ENCODE measurements around the gene CXXC4.

The CXXC4 gene

GRCh38 chr4:104494822-104495559 lies at the start of gene CXXC4:
TSS of gene CXXC4 (minus strand) at chr4:104494894. CDS start at chr4:104491802, 3,092 bp downstream.
- Histone ChIP-seq H3K36me3 (ENCODE audit: control insufficient read depth in 2 of 2, insufficient read depth in 2 of 2, low read length in 2 of 2) (no peaks in the 10 kb centered on the region), H3K4me1 (ENCODE audit: control insufficient read depth, insufficient read depth, low read length) (peaks cover 3% of the 10 kb centered on the region), H3K9ac (ENCODE audit: low read length in 2 of 2) (peak within 1 kb of the TSS; percentile 76 to 91), H3K4me3 (ENCODE audit: low read length in 2 of 2) (peak within 1 kb of the TSS; percentile 77 to 90), H3K9me3 (ENCODE audit: control insufficient read depth in 2 of 2, low read length in 2 of 2) (no peaks in the 10 kb centered on the region), H3K27me3 (ENCODE audit: control insufficient read depth in 1 of 2, insufficient read depth in 2 of 2, low read length in 2 of 2) (no peaks in the 10 kb centered on the region), H3K27ac (ENCODE audit: low read length) (peak within 1 kb of the TSS; percentile 53)

- no peak overlapping the region for H3K9ac ChIP-seq (ENCODE audit: low read length in 2 of 2)
- no peaks in the 10 kb centered on the region for H3K36me3 ChIP-seq (ENCODE audit: control insufficient read depth in 2 of 2, insufficient read depth in 2 of 2, low read length in 2 of 2)
- no peak overlapping the region for H3K27ac ChIP-seq (ENCODE audit: low read length)
- H3K9me3 ChIP-seq (ENCODE audit: control insufficient read depth in 2 of 2, low read length in 2 of 2) = no peaks in the 10 kb centered on the region
- H3K27me3 ChIP-seq (ENCODE audit: control insufficient read depth in 1 of 2, insufficient read depth in 2 of 2, low read length in 2 of 2) = no peaks in the 10 kb centered on the region
- no peaks in the 10 kb centered on the region for H3K4me1 ChIP-seq (ENCODE audit: control insufficient read depth, insufficient read depth, low read length)
- no peak overlapping the region for H3K4me3 ChIP-seq (ENCODE audit: low read length in 2 of 2)
These were observed 38.5 kb upstream of the CXXC4 start for GRCh38 chr4:104533156-104533555.

GRCh38 chr4:104532677-104533076 lies 38.0 kb upstream of the CXXC4 start:
- Histone ChIP-seq H3K36me3 (ENCODE audit: control insufficient read depth in 2 of 2, insufficient read depth in 2 of 2, low read length in 2 of 2) (no peaks in the 10 kb centered on the region), H3K4me3 (ENCODE audit: low read length in 2 of 2) (no peak overlapping the region), H3K27ac (ENCODE audit: low read length) (no peak overlapping the region), H3K9me3 (ENCODE audit: control insufficient read depth in 2 of 2, low read length in 2 of 2) (no peaks in the 10 kb centered on the region), H3K4me1 (ENCODE audit: control insufficient read depth, insufficient read depth, low read length) (no peaks in the 10 kb centered on the region), H3K9ac (ENCODE audit: low read length in 2 of 2) (no peak overlapping the region), H3K27me3 (ENCODE audit: control insufficient read depth in 1 of 2, insufficient read depth in 2 of 2, low read length in 2 of 2) (no peaks in the 10 kb centered on the region)

- H3K36me3 ChIP-seq (ENCODE audit: control insufficient read depth in 2 of 2, insufficient read depth in 2 of 2, low read length in 2 of 2) = no peaks in the 10 kb centered on the region
- no peaks in the 10 kb centered on the region for H3K27me3 ChIP-seq (ENCODE audit: control insufficient read depth in 1 of 2, insufficient read depth in 2 of 2, low read length in 2 of 2)
- H3K4me1 ChIP-seq (ENCODE audit: control insufficient read depth, insufficient read depth, low read length) = no peaks in the 10 kb centered on the region
- no peak overlapping the region for H3K9ac ChIP-seq (ENCODE audit: low read length in 2 of 2)
- no peak overlapping the region for H3K4me3 ChIP-seq (ENCODE audit: low read length in 2 of 2)
- no peak overlapping the region for H3K27ac ChIP-seq (ENCODE audit: low read length)
- H3K9me3 ChIP-seq (ENCODE audit: control insufficient read depth in 2 of 2, low read length in 2 of 2) = no peaks in the 10 kb centered on the region
These were observed 36.7 kb upstream of the CXXC4 start for GRCh38 chr4:104531390-104531789.

- no peak overlapping the region for H3K9ac ChIP-seq (ENCODE audit: low read length in 2 of 2)
- H3K36me3 ChIP-seq (ENCODE audit: control insufficient read depth in 2 of 2, insufficient read depth in 2 of 2, low read length in 2 of 2) = no peaks in the 10 kb centered on the region
- H3K9me3 ChIP-seq (ENCODE audit: control insufficient read depth in 2 of 2, low read length in 2 of 2) = no peaks in the 10 kb centered on the region
- H3K27me3 ChIP-seq (ENCODE audit: control insufficient read depth in 1 of 2, insufficient read depth in 2 of 2, low read length in 2 of 2) = no peaks in the 10 kb centered on the region
- H3K4me3 ChIP-seq (ENCODE audit: low read length in 2 of 2) = no peak overlapping the region
- H3K27ac ChIP-seq (ENCODE audit: low read length) = no peak overlapping the region
- H3K4me1 ChIP-seq (ENCODE audit: control insufficient read depth, insufficient read depth, low read length) = no peaks in the 10 kb centered on the region
These were observed 35.7 kb upstream of the CXXC4 start for GRCh38 chr4:104530426-104530825.

- H3K27me3 ChIP-seq (ENCODE audit: control insufficient read depth in 1 of 2, insufficient read depth in 2 of 2, low read length in 2 of 2) = no peaks in the 10 kb centered on the region
- no peak overlapping the region for H3K4me3 ChIP-seq (ENCODE audit: low read length in 2 of 2)
- no peak overlapping the region for H3K9ac ChIP-seq (ENCODE audit: low read length in 2 of 2)
- no peaks in the 10 kb centered on the region for H3K9me3 ChIP-seq (ENCODE audit: control insufficient read depth in 2 of 2, low read length in 2 of 2)
- no peaks in the 10 kb centered on the region for H3K36me3 ChIP-seq (ENCODE audit: control insufficient read depth in 2 of 2, insufficient read depth in 2 of 2, low read length in 2 of 2)
- H3K4me1 ChIP-seq (ENCODE audit: control insufficient read depth, insufficient read depth, low read length) = no peaks in the 10 kb centered on the region
- no peak overlapping the region for H3K27ac ChIP-seq (ENCODE audit: low read length)
These were observed 29.9 kb upstream of the CXXC4 start for GRCh38 chr4:104524591-104524990.

- Histone ChIP-seq H3K4me3 (ENCODE audit: low read length in 2 of 2) (no peak overlapping the region), H3K27ac (ENCODE audit: low read length) (no peak overlapping the region), H3K27me3 (ENCODE audit: control insufficient read depth in 1 of 2, insufficient read depth in 2 of 2, low read length in 2 of 2) (no peaks in the 10 kb centered on the region), H3K9me3 (ENCODE audit: control insufficient read depth in 2 of 2, low read length in 2 of 2) (no peaks in the 10 kb centered on the region), H3K9ac (ENCODE audit: low read length in 2 of 2) (no peak overlapping the region), H3K36me3 (ENCODE audit: control insufficient read depth in 2 of 2, insufficient read depth in 2 of 2, low read length in 2 of 2) (no peaks in the 10 kb centered on the region), H3K4me1 (ENCODE audit: control insufficient read depth, insufficient read depth, low read length) (no peaks in the 10 kb centered on the region)
These were observed 29.3 kb upstream of the CXXC4 start for GRCh38 chr4:104524026-104524425.

- Histone ChIP-seq H3K9ac (ENCODE audit: low read length in 2 of 2) (no peak overlapping the region), H3K4me1 (ENCODE audit: control insufficient read depth, insufficient read depth, low read length) (no peaks in the 10 kb centered on the region), H3K27ac (ENCODE audit: low read length) (no peak overlapping the region), H3K27me3 (ENCODE audit: control insufficient read depth in 1 of 2, insufficient read depth in 2 of 2, low read length in 2 of 2) (no peaks in the 10 kb centered on the region), H3K36me3 (ENCODE audit: control insufficient read depth in 2 of 2, insufficient read depth in 2 of 2, low read length in 2 of 2) (no peaks in the 10 kb centered on the region), H3K4me3 (ENCODE audit: low read length in 2 of 2) (no peak overlapping the region), H3K9me3 (ENCODE audit: control insufficient read depth in 2 of 2, low read length in 2 of 2) (no peaks in the 10 kb centered on the region)
These were observed 24.9 kb upstream of the CXXC4 start for GRCh38 chr4:104519588-104519987.

GRCh38 chr4:104516884-104517283 lies 22.2 kb upstream of the CXXC4 start:
- H3K4me1 ChIP-seq (ENCODE audit: control insufficient read depth, insufficient read depth, low read length) = no peaks in the 10 kb centered on the region
- no peaks in the 10 kb centered on the region for H3K9me3 ChIP-seq (ENCODE audit: control insufficient read depth in 2 of 2, low read length in 2 of 2)
- H3K4me3 ChIP-seq (ENCODE audit: low read length in 2 of 2) = no peak overlapping the region
- H3K9ac ChIP-seq (ENCODE audit: low read length in 2 of 2) = no peak overlapping the region
- H3K27ac ChIP-seq (ENCODE audit: low read length) = no peak overlapping the region
- H3K27me3 ChIP-seq (ENCODE audit: control insufficient read depth in 1 of 2, insufficient read depth in 2 of 2, low read length in 2 of 2) = no peaks in the 10 kb centered on the region
- no peaks in the 10 kb centered on the region for H3K36me3 ChIP-seq (ENCODE audit: control insufficient read depth in 2 of 2, insufficient read depth in 2 of 2, low read length in 2 of 2)

GRCh38 chr4:104508224-104508623 lies 13.5 kb upstream of the CXXC4 start:
- H3K9me3 ChIP-seq (ENCODE audit: control insufficient read depth in 2 of 2, low read length in 2 of 2) = no peaks in the 10 kb centered on the region
- no peaks in the 10 kb centered on the region for H3K27me3 ChIP-seq (ENCODE audit: control insufficient read depth in 1 of 2, insufficient read depth in 2 of 2, low read length in 2 of 2)
- H3K27ac ChIP-seq (ENCODE audit: low read length) = no peak overlapping the region
- H3K4me1 ChIP-seq (ENCODE audit: control insufficient read depth, insufficient read depth, low read length) = no peaks in the 10 kb centered on the region
- no peak overlapping the region for H3K9ac ChIP-seq (ENCODE audit: low read length in 2 of 2)
- no peak overlapping the region for H3K4me3 ChIP-seq (ENCODE audit: low read length in 2 of 2)
- no peaks in the 10 kb centered on the region for H3K36me3 ChIP-seq (ENCODE audit: control insufficient read depth in 2 of 2, insufficient read depth in 2 of 2, low read length in 2 of 2)

GRCh38 chr4:104507112-104507511 lies 12.4 kb upstream of the CXXC4 start:
- H3K9me3 ChIP-seq (ENCODE audit: control insufficient read depth in 2 of 2, low read length in 2 of 2) = no peaks in the 10 kb centered on the region
- H3K27ac ChIP-seq (ENCODE audit: low read length) = no peak overlapping the region
- no peak overlapping the region for H3K9ac ChIP-seq (ENCODE audit: low read length in 2 of 2)
- H3K36me3 ChIP-seq (ENCODE audit: control insufficient read depth in 2 of 2, insufficient read depth in 2 of 2, low read length in 2 of 2) = no peaks in the 10 kb centered on the region
- H3K27me3 ChIP-seq (ENCODE audit: control insufficient read depth in 1 of 2, insufficient read depth in 2 of 2, low read length in 2 of 2) = no peaks in the 10 kb centered on the region
- no peaks in the 10 kb centered on the region for H3K4me1 ChIP-seq (ENCODE audit: control insufficient read depth, insufficient read depth, low read length)
- no peak overlapping the region for H3K4me3 ChIP-seq (ENCODE audit: low read length in 2 of 2)

Measured in stomach smooth muscle (tissue), 2 donors.